ENCODE data around the gene DCC.
A peak's percentile ranks its signal among the peaks of the same experiment; 100 is the strongest.

DCC gene

GRCh38 chr18:53261241-53261640 lies 921.2 kb downstream of the DCC start:
- DNase-seq, result no peak

- DNase-seq, result no peak
Observed at GRCh38 chr18:53266850-53267249, 926.9 kb downstream of the DCC start.

- DNase-seq, result peak; percentile 16
Observed at GRCh38 chr18:53268455-53268854, 928.5 kb downstream of the DCC start.

GRCh38 chr18:53281406-53281805 lies 941.4 kb downstream of the DCC start:
- no peak for DNase-seq

- DNase-seq, result no peak
Observed at GRCh38 chr18:53283708-53284107, 943.7 kb downstream of the DCC start.

- DNase-seq, result no peak
Observed at GRCh38 chr18:53305461-53305860, 965.5 kb downstream of the DCC start.

- DNase-seq, result no peak
Observed at GRCh38 chr18:53319628-53320027, 979.6 kb downstream of the DCC start.

- DNase-seq, result no peak
Observed at GRCh38 chr18:53322163-53322562, 982.2 kb downstream of the DCC start.

- DNase-seq, result no peak
Observed at GRCh38 chr18:53324353-53324752, 984.4 kb downstream of the DCC start.

GRCh38 chr18:53360501-53361443 lies 1020.8 kb downstream of the DCC start:
- DNase-seq, result no peak

GRCh38 chr18:53375621-53376020 lies 1035.6 kb downstream of the DCC start:
- DNase-seq, result no peak

- peak; percentile 75 for DNase-seq
Observed at GRCh38 chr18:53380063-53380639, 1040.2 kb downstream of the DCC start.

- no peak for DNase-seq
Observed at GRCh38 chr18:53382870-53383269, 1042.9 kb downstream of the DCC start.

GRCh38 chr18:53385889-53386288 lies 1045.9 kb downstream of the DCC start:
- DNase-seq, result no peak

- no peak for DNase-seq
Observed at GRCh38 chr18:53387581-53387980, 1047.6 kb downstream of the DCC start.

- DNase-seq, result no peak
Observed at GRCh38 chr18:53402670-53403069, 1062.7 kb downstream of the DCC start.

- peak; percentile 44 for DNase-seq
Observed at GRCh38 chr18:53408271-53408670, 1068.3 kb downstream of the DCC start.

GRCh38 chr18:53411511-53411910 lies 1071.5 kb downstream of the DCC start:
- DNase-seq, result no peak

GRCh38 chr18:53417003-53417402 lies 1077.0 kb downstream of the DCC start:
- DNase-seq, result no peak

- no peak for DNase-seq
Observed at GRCh38 chr18:53421869-53422268, 1081.9 kb downstream of the DCC start.

GRCh38 chr18:53422896-53423295 lies 1082.9 kb downstream of the DCC start:
- no peak for DNase-seq

GRCh38 chr18:53426666-53427184 lies 1086.7 kb downstream of the DCC start:
- peak; percentile 78 for DNase-seq

- peak; percentile 18 for DNase-seq
Observed at GRCh38 chr18:53441761-53442414, 1101.9 kb downstream of the DCC start.

- DNase-seq, result no peak
Observed at GRCh38 chr18:53442415-53442783, 1102.4 kb downstream of the DCC start.
